A549 (cell line): ENCODE measurements around the gene MARK3. TPM values are rescaled to one million over a fixed set of nuclear protein-coding genes. Genes with fewer than 3 reads are reported as not detected.

Source experiments
- ATAC-seq, 2 experiments: fragments of 200-7000 bp in 1 of 2; fragments of >200 bp in 1 of 2; cut with Nextera tagmentation in 1 of 2; cut with Tn5 transposase in 1 of 2; 3 replicates each; pipeline versions ENCODE4 v1.8.0 to v1.9.1; 2018 to 2020; ENCODE audit warnings: mild to moderate bottlenecking in 1 of 2, moderate library complexity in 1 of 2
- CTCF ChIA-PET: fragments of 300-600 bp; sonication (Branson Sonifier 250); formaldehyde crosslinking; extraction: SDS; loops from one replicate; lab custom pipeline; 2021; ENCODE audit warnings: antibody characterized with exemption, inconsistent platforms; lab: Yijun Ruan, JAX
- POLR2A ChIA-PET: fragments of 350-600 bp; formaldehyde crosslinking; extraction: SDS; loops from one replicate; lab custom pipeline; 2021; ENCODE audit warnings: antibody characterized with exemption, inconsistent platforms; lab: Yijun Ruan, JAX
- DNase-seq, 2 experiments: peaks; one replicate each; pipeline versions ENCODE4 v3.0.0 to v3.0.0-alpha.2; 2011 to 2016; ENCODE audit warnings: low read depth in 1 of 2, low spot score in 1 of 2
- FAIRE-seq: peaks from 2 replicates; lab custom pipeline; 2011; peaks lifted over from hg19 to GRCh38; lab: Jason Lieb, UNC
- H3K27ac ChIP-seq, 2 experiments: fragments of >200 bp; sonication (Bioruptor Twin); formaldehyde crosslinking; 3 replicates each; pipeline ENCODE4 v1.5.1; 2016 to 2017
- H3K4me1 ChIP-seq: fragments of >200 bp; sonication (Bioruptor Twin); formaldehyde crosslinking; 3 replicates; pipeline ENCODE4 v1.6.1; 2016
- H3K4me2 ChIP-seq: fragments of >200 bp; sonication (Bioruptor Twin); formaldehyde crosslinking; 3 replicates; pipeline ENCODE4 v1.6.1; 2016
- H3K4me3 ChIP-seq: fragments of >200 bp; sonication (Bioruptor Twin); formaldehyde crosslinking; 3 replicates; pipeline ENCODE4 v1.5.1; 2016
- H3K9me3 ChIP-seq: fragments of >200 bp; sonication (Bioruptor Twin); formaldehyde crosslinking; 3 replicates; pipeline ENCODE4 v1.6.1; 2016
- ATOH8 ChIP-seq: fragments of 250-450 bp; sonication (Bioruptor Pico); IDR thresholded peaks from 2 replicates; pipeline ENCODE4 v1.5.0; 2020; ENCODE audit warnings: low read depth, mild to moderate bottlenecking, moderate library complexity
- CBX2 ChIP-seq: fragments of 200-600 bp; sonication (generic); IDR thresholded peaks from 2 replicates; pipeline ENCODE4 v1.6.1; 2016; ENCODE audit warnings: low read depth, mild to moderate bottlenecking, borderline replicate concordance
- EHF ChIP-seq: fragments of 250-450 bp; sonication (Bioruptor Pico); IDR thresholded peaks from 2 replicates; pipeline ENCODE4 v1.5.0; 2020; ENCODE audit warnings: mild to moderate bottlenecking
- EP300 ChIP-seq, 2 experiments: fragments of >200 bp; sonication (Bioruptor Twin); formaldehyde crosslinking; IDR thresholded peaks; 2 replicates in 1 of 2; 3 replicates in 1 of 2; pipeline ENCODE4 v1.6.1; 2016 to 2017
- FOXS1 ChIP-seq: fragments of 250-450 bp; sonication (Bioruptor Pico); IDR thresholded peaks from 2 replicates; pipeline ENCODE4 v1.5.0; 2020; ENCODE audit warnings: mild to moderate bottlenecking, moderate library complexity
- GATA3 ChIP-seq: IDR thresholded peaks from 2 replicates; pipeline ENCODE4 v1.6.1; 2012; ENCODE audit warnings: borderline replicate concordance
- HDAC2 ChIP-seq: fragments of 200-600 bp; sonication (generic); IDR thresholded peaks from 2 replicates; pipeline ENCODE4 v1.6.1; 2016
- JUNB ChIP-seq: fragments of >200 bp; sonication (Bioruptor Twin); formaldehyde crosslinking; IDR thresholded peaks from 2 replicates; pipeline ENCODE4 v1.6.1; 2016
- MAFK ChIP-seq: fragments of 450-650 bp; IDR thresholded peaks from 2 replicates; pipeline ENCODE4 v1.6.1; 2014; ENCODE audit not compliant: partially characterized antibody
- NFE2L2 ChIP-seq: fragments of 150-350 bp; conservative IDR thresholded peaks from 2 replicates; pipeline ENCODE4 v1.6.1; 2014; ENCODE audit warnings: low read length
- NR3C1 ChIP-seq: fragments of >200 bp; sonication (Bioruptor Twin); formaldehyde crosslinking; IDR thresholded peaks from 3 replicates; pipeline ENCODE4 v1.6.1; 2017
- RFX5 ChIP-seq: fragments of 450-650 bp; IDR thresholded peaks from 2 replicates; pipeline ENCODE4 v1.7.1; 2014; ENCODE audit warnings: antibody characterized with exemption, mild to moderate bottlenecking, moderate library complexity
- ZC3H11A ChIP-seq: fragments of 450-650 bp; IDR thresholded peaks from 2 replicates; pipeline ENCODE4 v1.6.1; 2014; ENCODE audit warnings: antibody characterized with exemption, mild to moderate bottlenecking
- ZSCAN20 ChIP-seq: fragments of 250-450 bp; sonication (Bioruptor Pico); IDR thresholded peaks from 2 replicates; pipeline ENCODE4 v1.8.0; 2022; ENCODE audit warnings: mild to moderate bottlenecking, moderate library complexity
- whole genome bisulfite sequencing: methylation state at CpG from one replicate; pipeline ENCODE4 v1.1.6; 2017; ENCODE audit errors: missing lambda C conversion rate; 5-methylcytosine and 5-hydroxymethylcytosine counted together
- polyA plus RNA-seq, 4 experiments: library from polyadenylated mRNA; depleted of rRNA in 3 of 4; stranded (reverse); fragments of >200 nt; fragmentation: RNase III in 1 of 4; extraction: RNeasy Plus Mini Kit Qiagen cat#74134 plus additional on column Dnase treatment in 1 of 4; gene quantifications; 2 replicates in 3 of 4; 3 replicates in 1 of 4; pipeline ENCODE4 v1.2.3, GENCODE V29; 2011 to 2017
- TF ChIP-seq, protein P1 (sequence below): fragments of >200 bp; sonication (Bioruptor Twin); formaldehyde crosslinking; IDR thresholded peaks from 3 replicates; pipeline ENCODE4 v1.5.1; 2016

Gene MARK3
- polyA plus RNA-seq, 2 of the 4 experiments (the other 2 are of a cell fraction): 59.7 to 97.6 TPM

DNA sequence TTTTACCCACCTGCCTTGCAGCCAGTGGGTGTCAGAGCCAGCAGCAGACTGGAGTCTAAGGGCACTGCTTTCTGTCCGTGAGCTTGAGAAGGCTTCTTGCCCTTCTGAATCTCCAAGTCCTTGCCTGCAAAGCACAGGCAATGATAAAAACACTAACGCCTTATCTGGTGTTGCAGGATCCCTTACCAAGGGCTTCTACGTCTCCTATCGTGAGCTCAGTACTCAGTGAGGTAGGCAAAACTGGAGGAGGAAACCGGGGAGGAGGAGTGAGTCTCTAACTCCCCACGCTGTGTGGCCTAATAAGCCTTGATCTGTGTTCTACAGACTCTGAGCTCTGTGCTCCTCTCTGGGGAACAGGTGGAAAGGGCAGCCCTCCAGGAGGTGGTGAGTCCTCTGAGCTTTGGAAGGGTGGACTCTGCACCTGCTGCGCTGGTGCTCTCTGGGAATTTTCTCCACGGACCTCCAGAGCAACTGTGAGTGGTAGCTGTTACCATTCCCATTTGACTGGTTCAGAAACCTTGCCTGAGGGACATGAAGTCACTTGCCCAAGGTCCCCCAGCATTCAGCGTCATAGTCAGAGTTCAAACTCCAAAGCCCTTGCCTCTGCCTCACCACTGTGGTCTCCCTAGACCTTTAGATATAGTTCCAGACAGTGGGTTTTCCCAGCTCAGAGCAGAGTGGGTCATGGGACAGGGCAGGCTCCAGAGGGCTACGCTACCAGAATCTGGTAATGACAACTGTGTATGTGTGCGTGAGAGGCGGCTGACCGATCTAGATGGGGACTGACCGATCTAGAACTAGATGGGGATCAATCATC is 7.0 kb upstream of the MARK3 start:
- no peaks in the 10 kb centered on the region; the same call in 2 of the 3 replicates for H3K4me1 ChIP-seq
- WGBS: 72% methylated on average over 13 of the region's 14 CpGs
- POLR2A ChIA-PET: interaction anchor here (1.6 to 1.8 kb wide), 2 partner anchors 33 to 44 kb away, joined by 4 to 5 read pairs; partner anchors contain the start of gene EIF5
- TF ChIP-seq GATA3 (no peak), JUNB (no peak), ATOH8 (CRISPR knock-in tag) (no peak)
- TF ChIP-seq, protein P1, sequence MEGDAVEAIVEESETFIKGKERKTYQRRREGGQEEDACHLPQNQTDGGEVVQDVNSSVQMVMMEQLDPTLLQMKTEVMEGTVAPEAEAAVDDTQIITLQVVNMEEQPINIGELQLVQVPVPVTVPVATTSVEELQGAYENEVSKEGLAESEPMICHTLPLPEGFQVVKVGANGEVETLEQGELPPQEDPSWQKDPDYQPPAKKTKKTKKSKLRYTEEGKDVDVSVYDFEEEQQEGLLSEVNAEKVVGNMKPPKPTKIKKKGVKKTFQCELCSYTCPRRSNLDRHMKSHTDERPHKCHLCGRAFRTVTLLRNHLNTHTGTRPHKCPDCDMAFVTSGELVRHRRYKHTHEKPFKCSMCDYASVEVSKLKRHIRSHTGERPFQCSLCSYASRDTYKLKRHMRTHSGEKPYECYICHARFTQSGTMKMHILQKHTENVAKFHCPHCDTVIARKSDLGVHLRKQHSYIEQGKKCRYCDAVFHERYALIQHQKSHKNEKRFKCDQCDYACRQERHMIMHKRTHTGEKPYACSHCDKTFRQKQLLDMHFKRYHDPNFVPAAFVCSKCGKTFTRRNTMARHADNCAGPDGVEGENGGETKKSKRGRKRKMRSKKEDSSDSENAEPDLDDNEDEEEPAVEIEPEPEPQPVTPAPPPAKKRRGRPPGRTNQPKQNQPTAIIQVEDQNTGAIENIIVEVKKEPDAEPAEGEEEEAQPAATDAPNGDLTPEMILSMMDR: no peak
- no peak overlapping the region for H3K4me2 ChIP-seq
- no peak overlapping the region for H3K4me3 ChIP-seq
- FAIRE-seq (no peak), DNase-seq (no peak), ATAC-seq (peak; percentile 17 to 23; a peak in 3 of 6 replicates)
- H3K9me3 ChIP-seq: 0 out of 3 replicates have a peak, but pooled peaks cover 3% of the 10 kb centered on the region
- CTCF ChIA-PET: interaction anchor here (0.5 to 9.5 kb wide), 4 partner anchors 14 to 44 kb away, joined by 3 to 94 read pairs (median 4); partner anchors contain the start of gene EIF5
- no peak overlapping the region for H3K27ac ChIP-seq

DNA sequence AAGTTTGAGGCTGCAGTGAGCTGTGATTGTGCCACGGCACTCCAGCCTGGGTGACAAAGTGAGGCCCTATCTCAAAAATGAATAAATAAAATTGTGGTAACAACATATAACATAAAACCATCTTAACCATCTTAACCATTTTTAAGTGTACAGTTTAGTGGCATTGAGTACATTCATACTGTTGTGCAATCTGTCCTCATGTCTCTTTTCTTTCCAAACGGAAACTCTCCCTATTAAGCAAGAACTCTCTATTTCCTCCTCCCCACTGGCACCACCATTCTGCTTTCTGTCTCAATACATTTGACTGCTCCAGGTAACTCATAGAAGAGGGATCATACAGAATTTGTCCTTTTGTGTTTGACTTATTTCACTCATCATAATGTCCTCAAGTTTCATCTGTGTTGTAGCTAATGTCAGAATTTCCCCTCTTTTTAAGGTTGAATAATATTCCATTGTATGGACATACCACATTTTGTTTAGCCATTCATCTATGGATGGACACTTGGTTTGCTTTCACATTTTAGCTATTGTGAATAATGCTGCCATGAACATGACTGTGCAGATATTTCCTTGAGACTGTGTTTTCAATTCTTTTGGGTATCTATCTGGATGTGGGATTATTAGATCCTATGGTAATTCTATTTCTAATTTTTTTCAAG is 4.4 kb upstream of the MARK3 start:
- no peak for FAIRE-seq
- H3K27ac ChIP-seq: no peak overlapping the region
- no peak for ATAC-seq
- H3K4me1 ChIP-seq: peaks cover 6% of the 10 kb centered on the region; the same call in 2 of the 3 replicates
- TF ChIP-seq EP300 (IDR thresholded peaks at IDR 0.05) (no peak), NFE2L2 (0 out of 2 replicates have a peak, but pooled peaks have one; percentile 14), EHF (no peak), HDAC2 (no peak)
- no peak for DNase-seq
- CTCF ChIA-PET: interaction anchor here (0.6 to 9.5 kb wide), 3 partner anchors 11 to 37 kb away, joined by 3 to 94 read pairs (median 6); no protein-coding TSS in a partner anchor
- POLR2A ChIA-PET: interaction anchor here (0.6 to 0.9 kb wide), 2 partner anchors 47 to 306 kb away, joined by 3 read pairs; partner anchors contain the start of gene EIF5
- no peak overlapping the region for H3K4me2 ChIP-seq
- H3K9me3 ChIP-seq: 0 out of 3 replicates have a peak, but pooled peaks cover 3% of the 10 kb centered on the region
- WGBS: 26% methylated on average over 2 of the region's 2 CpGs
- no peak overlapping the region for H3K4me3 ChIP-seq

DNA sequence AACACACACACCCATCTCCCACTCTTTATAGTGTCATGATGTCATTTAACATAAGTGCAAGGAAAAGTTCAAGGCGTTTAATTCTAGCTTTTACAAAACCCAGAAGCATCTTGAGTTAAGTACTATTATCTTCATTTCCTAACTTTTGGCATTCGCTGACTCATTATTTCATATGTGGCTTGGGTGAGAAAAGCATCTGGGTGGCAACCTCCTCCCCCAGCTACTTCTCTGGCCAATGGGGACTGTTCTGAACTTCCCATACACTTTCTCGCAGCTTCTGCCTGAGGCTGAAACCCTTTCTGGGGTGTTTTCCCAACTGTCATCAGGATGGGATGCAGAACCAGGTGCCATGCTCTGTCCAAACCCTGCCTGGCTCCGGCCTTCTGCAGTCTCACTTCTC is 2.8 kb upstream of the MARK3 start:
- DNase-seq: peak in 1 of 2 experiments; percentile 35
- Histone ChIP-seq H3K27ac (no peak overlapping the region), H3K4me3 (no peak overlapping the region), H3K4me1 (peaks cover 6% of the 10 kb centered on the region; the same call in 2 of the 3 replicates), H3K9me3 (0 out of 3 replicates have a peak, but pooled peaks cover 3% of the 10 kb centered on the region), H3K4me2 (no peak overlapping the region)
- no peak for ATAC-seq
- FAIRE-seq: no peak
- POLR2A ChIA-PET: no interaction called here
- CTCF ChIA-PET: interaction anchor here (1.0 to 9.5 kb wide), 4 partner anchors 10 to 128 kb away, joined by 3 to 94 read pairs (median 6); no protein-coding TSS in a partner anchor
- WGBS: 71% methylated on average over 4 of the region's 4 CpGs
- no peak for TF ChIP-seq CBX2
- no peak for TF ChIP-seq ZSCAN20 (CRISPR knock-in tag)
- peak; percentile 52 for TF ChIP-seq MAFK
- no peak for TF ChIP-seq RFX5
- no peak for TF ChIP-seq NR3C1
- TF ChIP-seq FOXS1 (CRISPR knock-in tag): no peak
- TF ChIP-seq ZC3H11A: no peak
